Eye (tissue), 1 donor: ENCODE results near the gene PPID.
"Not testable (repeated sequence)": the region's sequence is repeated elsewhere in the genome, so short reads cannot be mapped to it uniquely, and the experiment has no call there.

Experiments used
- DNase-seq: peaks from one replicate; pipeline ENCODE4 v3.0.0-alpha.2; 2015

Gene PPID

DNA sequence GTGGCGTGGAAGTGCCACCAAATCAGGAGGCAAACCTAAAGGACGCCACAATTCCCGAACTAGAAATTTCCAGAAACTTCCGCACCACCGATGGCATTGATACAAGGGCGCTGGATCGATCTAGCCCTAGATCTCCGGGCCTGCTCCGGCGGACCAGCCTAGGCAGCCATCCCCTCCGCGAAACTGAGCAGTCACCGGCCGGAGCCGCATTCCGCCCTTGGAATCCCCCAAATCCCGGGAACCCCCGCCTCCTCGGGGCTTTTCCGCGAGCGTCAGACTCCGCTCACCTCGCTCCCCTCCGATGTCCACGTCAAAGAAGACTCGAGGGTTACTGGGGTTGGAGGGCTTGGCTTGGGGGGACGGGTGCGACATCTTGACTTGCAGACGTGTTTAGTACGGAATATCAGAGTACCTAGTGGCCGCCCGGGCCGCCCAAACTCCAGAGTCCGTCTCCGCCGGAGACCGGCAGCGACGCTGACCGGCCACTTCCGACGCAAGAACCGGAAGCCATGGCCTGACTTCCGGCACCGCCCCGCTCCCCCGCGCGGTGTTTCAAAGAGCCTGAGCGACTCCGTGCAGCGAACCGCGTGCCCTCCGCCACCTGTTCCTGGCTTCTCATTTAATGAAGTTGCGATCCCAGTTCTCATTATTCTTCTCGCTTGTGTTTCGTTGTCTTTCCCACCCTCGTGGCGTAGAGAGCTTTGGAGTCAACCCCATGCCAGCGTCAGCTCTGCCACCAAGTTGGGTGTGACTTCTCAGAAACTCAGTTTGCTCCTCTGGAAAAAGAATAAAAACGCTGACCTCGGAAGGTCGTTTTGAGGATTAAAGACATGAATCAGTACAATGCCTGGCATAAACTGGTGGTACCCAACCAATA, at the start of gene PPID:
PPID (minus strand) TSS at position 480 of the 877 bp plus-strand sequence; CDS start at position 372, 108 bp downstream.
- DNase-seq, result peak; percentile 94

DNA sequence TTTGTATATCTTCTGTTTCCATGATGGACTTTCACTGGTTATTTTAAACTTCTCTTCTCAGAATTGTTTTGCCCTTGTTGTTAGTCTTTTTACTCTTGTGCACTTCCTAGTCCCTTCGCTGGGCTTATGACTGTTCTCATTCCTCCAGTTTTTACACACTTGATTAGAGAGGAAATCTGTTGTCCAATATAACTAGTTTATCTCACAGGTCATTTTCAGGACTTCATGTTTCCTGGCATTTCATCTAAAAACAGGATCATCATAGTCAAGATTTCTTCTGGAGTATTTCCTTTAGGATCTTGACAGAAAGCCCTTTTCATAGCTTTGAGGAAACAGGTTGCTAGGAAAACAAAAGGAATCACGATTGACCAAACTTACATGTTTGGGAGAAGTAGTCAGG, 48.6 kb upstream of the PPID start:
- DNase-seq, result no peak

DNA sequence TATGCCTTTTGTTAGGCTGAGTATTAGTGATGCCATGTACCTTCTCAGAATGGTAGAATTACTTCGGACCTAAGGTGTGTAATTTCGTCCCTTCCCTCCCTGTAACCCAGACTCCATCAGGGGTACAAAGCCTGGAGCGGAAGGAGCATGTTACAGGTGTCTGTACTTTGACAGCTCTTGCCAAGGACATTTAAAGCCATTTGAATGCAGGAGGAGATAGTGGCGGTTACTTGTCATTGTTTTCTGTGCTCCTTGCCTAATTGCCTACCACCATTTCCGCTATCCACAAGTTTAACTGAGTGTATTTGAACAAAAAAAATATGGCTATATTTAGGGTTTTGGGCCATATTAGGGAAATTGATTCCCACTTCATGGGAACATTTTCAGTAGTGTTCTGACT, 47.5 kb upstream of the PPID start:
- no peak for DNase-seq

DNA sequence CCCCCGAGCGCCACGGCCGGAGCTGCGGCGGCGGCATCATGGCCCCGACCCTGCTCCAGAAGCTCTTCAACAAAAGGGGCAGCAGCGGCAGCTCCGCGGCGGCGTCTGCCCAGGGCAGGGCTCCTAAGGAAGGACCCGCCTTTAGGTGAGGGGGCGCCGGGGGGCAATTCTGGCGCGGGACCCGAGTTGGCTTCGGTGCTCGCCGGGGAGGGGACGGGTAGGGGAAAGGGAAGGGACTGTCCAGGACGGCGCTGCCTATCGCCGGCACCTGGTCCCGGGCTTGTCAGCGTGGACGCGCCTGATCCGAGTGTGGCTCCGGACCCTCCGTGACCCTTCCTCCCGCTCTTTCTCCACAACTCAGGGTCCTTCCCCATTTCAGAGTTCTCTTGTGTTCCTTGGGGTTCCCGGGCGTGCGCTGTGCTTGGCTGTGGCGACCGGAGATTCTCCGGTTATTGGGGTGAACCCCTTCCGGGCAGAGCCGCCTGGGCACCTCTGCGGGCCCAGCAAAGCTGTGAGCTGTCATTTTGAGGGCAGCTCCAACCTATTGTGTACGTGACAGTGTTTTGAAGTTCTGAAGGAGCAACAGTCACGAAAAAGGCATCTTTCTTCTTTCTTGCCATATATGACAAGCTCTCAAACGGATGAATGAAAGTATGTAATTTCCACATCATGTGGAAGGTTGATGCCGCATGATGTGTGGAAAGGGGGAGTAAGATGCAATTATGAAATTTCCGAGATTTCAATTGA, 46.2 kb upstream of the PPID start:
- peak; percentile 77 for DNase-seq

DNA sequence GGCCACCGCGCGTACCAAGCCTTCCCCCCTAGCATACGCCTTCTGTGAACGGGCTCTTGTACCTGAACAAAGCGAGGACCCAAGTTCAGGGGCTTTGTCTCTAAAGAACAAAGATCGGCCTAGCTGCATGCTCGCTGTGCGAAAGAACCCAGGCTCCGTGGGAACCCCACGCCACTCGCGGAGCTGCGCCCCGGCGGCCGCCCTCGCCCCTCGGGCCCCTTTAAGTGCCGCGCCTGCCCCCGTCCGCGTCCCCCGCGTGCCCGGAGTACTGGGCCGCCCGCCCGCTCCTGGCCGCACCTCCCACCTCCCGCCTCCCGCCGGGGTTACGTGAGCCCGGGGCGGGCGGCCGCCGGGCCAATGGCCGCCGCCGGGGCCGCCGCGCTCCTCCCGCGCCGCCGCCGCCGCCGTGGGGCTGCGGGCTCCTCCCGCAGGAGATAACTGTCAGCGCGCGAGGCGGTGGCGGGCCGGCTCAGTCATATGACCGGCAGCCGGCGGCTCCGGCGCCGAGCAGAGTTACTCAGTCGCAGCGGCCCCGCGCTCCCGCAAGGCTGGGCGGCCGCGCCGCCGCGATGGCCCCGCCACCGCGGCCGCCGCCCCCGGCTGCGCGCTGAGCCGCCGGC, 45.5 kb upstream of the PPID start, which contains the start of gene FNIP2:
FNIP2 (plus strand) TSS at position 472 of the 620 bp plus-strand sequence. CDS start 187 bp downstream, outside the sequence.
- peak; percentile 89 for DNase-seq

DNA sequence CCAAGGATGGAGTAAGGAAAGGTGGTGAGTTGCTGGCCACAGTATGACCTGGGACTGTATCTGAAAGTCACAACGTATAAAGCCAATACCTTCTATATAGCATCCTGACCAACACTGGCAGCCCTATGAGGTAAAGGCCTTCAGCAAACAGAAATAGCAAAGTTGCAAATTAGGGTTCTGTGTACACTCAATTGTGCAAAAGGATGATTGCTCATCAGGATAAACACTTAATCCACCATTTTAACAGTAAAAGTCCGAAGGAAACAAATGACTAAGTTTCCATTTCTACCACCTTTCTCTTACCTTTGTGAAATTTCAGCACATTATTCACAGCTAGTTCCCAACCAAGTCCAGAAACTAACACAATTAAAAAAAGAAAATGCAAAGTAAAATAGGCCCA, 44.3 kb upstream of the PPID start:
- DNase-seq, result no peak

DNA sequence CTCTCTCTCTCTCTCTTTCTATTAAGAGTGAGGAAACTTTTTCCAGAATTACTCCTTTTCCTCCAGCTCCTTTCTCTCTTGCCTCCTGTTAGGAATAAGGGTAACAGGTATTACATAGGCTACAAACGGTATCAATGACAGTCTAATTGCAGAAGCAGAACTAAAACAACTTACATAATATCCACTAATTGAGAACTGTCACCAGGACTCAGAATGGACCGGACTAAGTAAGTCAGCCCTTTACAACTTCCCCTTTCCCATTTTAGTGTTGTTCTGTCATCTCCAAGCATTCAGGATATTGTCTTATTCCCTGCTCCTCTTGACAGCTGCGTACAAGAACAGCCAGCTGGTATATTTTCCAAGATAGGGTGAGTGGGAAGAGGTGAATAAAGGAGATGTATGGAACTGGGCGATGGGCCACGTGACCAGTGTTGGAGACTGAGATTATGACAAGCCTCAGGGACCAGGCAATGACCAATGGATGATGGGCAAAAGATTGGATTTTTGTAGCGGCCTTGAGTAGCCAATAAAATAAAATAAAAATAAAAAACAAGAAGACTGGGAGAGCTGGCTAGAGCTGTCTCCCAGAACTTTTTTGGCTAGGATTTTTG, 43.3 kb upstream of the PPID start:
- no peak for DNase-seq

DNA sequence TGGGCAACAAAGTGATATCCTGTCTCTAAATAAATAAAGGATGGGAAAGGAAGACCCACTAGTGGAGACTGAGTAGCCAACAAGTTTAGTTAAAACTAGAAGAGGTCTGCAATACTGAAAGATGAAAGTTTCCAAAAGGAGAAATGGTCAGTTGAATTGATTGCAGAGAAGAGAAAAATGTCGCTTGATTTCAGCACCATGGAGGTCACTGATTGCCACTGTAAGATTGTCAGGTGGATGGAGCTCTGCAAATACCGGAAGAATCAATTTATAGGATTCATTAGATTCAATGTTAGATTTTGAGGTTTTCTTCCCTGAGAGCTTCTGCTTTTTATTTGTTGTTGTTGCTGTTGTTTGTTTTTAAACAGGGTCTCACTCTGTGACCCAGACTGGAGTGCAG, 40.3 kb upstream of the PPID start:
- no peak for DNase-seq

DNA sequence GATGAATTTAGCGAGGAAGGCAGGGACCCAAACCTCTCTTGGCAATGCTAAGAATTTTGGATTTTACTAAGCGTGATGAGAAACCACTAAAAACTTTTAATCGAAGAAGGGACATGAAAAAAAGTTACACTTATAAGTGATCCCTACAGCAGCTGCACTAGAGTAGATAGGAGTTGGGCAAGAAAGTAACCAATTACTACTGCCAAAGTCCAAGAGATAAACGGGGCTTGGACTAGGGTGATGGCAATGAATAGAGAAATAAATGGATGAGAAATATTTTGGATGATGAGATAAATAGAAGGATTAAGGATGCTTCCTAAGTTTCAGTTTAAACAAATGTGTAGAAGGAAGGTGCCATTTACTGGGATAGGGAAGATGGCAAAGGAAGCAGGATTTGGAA, 39.4 kb upstream of the PPID start:
- DNase-seq, result no peak

DNA sequence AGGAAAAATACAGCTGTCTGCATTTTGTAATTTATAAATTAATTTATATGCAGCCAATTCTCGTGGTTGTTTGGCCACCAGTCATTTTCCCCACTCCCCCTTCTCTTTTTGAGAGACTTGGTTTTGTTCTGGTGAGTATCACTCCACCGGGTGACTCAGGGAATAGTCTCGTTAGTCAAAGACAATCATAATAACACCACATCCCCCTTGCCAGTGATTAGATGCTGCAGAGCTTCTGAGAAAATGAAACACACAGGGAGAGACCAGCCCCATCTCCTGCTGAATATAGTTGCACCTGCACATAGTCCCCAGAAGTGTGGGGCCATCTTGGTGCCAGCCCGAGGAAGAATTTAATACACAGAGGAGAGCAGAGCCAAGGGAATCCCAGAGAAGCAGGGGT, 37.7 kb upstream of the PPID start:
- no peak for DNase-seq

DNA sequence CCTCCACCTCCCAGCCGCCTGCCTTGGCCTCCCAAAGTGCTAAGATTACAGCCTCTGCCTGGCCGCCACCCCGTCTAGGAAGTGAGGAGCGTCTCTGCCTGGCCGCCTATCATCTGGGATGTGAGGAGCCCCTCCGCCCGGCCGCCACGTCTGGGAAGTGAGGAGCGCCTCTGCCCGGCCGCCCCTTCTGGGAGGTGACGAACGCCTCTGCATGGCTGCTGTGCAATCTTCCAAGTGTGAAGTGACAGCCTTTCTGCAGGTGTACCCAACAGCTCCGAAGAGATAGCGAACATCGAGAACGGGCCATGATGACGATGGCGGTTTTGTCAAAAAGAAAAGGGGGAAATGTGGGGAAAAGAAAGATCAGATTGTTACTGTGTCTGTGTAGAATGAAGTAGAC, 36.3 kb upstream of the PPID start:
- not testable (repeated sequence) for DNase-seq

DNA sequence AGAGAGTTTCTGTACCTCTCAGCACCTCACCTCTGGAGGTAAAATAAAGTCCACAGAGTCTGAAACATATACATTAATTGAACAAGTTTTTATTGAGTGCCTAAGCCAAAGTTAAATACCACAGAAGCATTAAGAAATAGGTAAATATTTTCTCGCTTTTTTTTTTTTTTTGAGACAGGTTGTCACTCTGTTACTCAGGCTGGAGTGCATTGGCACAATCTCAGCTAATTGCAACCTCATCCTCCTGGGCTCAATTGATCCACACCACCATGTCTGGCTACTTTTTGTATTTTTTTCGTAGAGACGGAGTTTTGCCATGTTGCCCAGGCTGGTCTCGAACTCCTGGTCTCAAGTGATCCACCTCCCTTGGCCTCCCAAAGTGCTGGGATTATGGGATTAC, 35.5 kb upstream of the PPID start:
- DNase-seq, result no peak

DNA sequence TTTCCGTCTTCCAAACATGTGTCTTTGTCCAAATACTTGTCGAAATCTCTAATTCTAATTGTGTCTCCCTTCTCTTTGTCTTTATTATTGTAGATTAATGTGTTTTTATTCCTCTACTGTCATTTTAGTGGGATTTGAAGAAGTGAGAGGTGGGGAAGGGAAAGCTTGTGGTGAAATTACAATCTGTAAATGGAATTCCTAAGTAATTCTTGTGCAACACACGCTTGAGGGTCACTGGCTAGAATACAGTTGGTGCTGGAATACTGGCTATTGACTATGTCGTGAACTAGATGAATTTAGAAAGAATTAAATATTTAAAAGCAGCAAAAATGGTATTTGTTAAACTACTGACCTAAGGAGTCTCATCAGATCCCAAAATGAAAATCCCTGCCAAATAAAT, 34.9 kb upstream of the PPID start:
- no peak for DNase-seq

DNA sequence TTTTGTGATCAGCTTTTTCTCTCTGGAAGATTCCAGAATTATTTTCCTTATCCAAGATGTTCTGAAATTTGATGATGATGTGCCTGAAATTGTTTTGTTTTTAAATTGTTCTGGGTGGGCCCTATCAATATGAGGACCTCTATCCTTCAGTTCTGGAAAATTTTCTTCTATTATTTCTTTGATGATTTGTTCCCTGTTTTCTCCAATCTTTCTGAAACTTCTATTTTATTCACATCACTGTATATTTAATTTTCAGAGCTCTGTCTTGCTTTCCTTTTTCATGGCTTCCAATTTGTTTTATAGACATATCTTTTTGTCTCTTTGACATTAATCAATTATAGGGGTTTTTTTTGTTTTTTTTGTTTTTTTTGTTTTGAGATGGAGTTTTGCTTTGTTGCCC, 33.4 kb upstream of the PPID start:
- DNase-seq, result no peak

DNA sequence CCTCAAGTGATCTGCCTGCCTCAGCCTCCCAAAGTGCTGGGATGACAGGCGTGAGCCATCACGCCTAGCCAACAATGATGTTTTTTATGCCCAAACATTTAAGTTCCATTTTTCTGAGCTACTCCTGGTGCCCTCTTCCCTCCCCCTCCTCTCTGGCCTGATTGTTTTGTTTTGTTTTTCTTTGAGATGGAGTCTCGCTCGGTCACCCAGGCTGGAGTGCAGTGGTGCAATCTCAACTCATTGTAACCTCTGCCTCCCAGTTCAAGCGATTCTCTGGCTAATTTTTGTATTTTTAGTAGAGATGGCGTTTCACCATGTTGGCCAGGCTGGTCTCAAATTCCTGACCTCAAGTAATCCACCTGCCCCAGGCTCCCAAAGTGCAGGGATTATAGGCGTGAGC, 32.6 kb upstream of the PPID start:
- DNase-seq, result not testable (repeated sequence)

DNA sequence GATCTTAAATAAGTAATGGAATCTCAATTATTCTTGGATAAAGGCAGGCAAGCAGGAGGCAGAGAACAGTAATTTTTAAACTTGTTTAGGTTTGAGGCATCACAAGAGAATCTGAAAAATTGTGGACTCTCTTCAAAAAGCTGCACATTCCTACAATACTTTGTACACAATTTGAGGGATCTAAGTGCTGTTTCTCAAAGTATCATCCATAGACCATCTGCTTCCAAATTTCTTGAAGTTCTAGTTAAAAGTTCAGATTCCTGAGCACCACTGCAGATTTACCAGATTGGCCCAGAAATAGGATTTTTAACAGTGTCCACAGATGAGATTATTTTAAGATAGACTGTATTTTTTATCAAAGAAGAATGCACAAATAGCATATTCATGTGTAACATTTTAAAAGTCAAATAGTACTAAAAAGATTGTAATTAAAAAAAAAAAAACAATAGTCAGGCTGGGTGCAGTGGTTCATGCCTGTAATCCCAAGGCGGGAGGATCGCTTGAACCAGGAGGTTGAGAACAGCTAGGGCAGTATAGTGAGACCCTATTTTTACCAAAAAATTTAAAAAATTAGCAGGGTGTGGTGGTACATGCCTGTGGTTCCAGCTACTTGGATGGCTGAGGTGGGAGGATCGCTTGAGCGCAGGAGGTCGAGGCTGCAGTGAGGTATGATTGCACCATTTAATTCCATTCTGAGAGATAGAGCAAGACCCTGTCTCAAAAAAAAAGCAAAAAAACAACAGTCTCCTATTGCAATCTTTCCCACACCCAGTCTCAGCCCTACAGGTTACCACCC, 31.4 kb upstream of the PPID start:
- DNase-seq, result no peak

DNA sequence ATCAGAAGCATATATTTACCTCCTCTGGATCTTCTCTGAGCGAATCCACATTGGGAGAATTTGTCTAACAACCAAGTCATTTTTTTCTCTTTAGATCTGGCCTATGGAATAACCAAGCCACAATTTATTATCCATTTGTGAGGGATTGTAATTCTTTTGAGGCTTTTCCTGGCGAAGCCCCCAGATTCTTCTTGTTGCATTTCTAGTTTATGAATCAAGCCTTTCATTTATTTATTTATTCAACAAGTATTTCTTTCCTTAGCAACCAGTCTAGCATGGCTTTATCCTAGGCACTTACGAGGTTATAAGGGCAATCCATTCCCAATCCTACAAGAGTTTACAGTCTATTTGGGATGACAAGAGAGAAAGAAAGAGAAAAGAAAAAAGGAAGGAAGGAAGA, 27.2 kb upstream of the PPID start:
- DNase-seq, result no peak

DNA sequence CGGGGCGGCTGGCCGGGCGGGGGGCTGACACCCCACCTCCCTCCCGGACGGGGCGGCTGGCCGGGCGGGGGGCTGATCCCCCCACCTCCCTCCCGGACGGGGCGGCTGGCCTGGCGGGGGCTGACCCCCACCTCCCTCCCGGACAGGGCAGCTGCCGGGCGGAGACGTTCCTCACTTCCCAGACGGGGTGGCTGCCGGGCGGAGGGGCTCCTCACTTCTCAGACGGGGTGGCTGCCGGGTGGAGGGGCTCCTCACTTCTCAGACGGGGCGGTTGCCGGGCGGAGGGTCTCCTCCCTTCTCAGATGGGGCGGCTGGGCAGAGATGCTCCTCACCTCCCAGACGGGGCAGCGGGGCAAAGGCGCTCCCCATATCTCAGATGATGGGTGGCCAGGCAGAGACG, 23.3 kb upstream of the PPID start:
- not testable (repeated sequence) for DNase-seq

DNA sequence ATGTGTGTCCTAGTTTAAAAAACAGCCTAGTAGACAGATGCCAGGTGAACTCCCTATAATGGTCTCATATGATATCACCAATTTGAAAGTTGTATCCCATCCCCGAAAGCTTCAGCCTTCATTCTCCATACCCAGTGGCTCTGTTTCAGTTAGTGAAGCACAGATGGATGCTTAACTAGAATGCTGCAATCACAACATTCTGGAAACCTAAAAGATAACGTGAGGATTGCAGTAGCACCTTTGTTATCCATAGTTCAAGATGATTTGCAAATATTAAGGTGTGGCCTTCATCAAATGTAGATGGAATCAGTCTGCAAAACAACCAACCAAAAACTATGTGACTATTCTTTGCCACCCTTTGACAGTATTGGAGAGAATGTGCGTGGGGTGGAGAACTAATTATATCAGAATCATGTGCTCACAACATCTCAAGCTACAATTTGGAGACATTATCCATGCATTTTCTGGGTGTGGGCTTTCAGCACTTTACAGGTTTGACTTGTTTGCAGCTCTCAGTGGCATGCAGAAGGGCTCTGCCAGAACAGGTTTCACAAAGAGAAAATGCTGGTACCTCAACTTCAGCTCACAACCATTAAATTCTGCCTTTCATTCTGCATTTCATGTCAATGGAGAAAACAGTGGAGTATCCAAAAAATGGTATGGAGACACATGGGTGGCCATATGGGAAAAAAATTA, 18.3 kb upstream of the PPID start:
- DNase-seq, result no peak

DNA sequence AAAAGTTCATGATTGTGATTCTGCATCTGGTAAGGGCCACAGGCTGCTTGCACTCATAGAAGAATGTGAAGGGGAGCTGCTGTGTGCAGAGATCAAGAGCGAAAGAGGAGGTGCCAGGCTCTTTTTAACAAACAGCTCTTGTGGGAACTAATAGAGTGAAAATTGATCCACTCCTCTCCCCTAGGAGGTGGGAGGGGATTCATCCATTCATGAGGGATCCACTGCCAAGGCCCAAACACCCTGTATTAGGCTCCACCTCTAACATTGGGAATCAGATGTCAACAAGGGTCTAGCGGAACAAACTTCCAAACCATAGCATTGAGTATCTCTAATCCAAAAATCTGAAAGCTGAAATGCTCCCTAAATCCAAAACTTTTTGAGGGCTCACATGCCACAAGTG, 16.4 kb upstream of the PPID start:
- DNase-seq, result no peak

DNA sequence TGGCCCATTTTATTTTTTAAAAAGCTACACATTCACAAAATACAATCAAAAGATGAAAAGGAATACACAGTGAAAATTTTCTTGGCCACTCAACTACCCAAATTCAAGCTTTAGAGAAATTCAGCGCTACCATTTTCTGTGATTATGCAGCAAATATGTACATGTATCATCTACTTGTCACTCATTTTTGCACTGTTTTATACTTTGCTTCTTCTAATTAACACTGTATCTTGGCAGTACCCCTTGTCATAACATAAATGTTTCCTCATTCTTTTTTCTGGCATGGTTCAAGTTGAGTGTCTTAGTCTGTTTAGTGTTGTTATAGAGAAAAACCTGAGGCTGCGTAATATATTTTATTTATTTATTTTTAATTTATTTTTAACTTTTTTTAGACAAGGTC, 15.7 kb upstream of the PPID start:
- DNase-seq, result no peak
